HPDE6-E6E7 (cell line): ENCODE results near the gene SPA17.

ENCODE experiments used
- DNase-seq: peaks from one replicate; pipeline ENCODE4 v3.0.0; 2011; ENCODE audit warnings: missing footprints; ENCODE audit errors: extremely low spot score

SPA17 gene

GRCh38 chr11:124724979-124725718 lies 51.4 kb downstream of the SPA17 start:
- no peak for DNase-seq

- DNase-seq = no peak
These were observed 52.0 kb downstream of the SPA17 start for GRCh38 chr11:124725719-124726105.

GRCh38 chr11:124727474-124727873 lies 53.8 kb downstream of the SPA17 start:
- no peak for DNase-seq

GRCh38 chr11:124728134-124728533 lies 54.4 kb downstream of the SPA17 start:
- no peak for DNase-seq

- DNase-seq = no peak
These were observed 55.9 kb downstream of the SPA17 start for GRCh38 chr11:124729571-124729970.

GRCh38 chr11:124732230-124732629 lies 58.5 kb downstream of the SPA17 start:
- no peak for DNase-seq

GRCh38 chr11:124736736-124737135 lies 63.0 kb downstream of the SPA17 start:
- no peak for DNase-seq

- DNase-seq = no peak
These were observed 64.1 kb downstream of the SPA17 start for GRCh38 chr11:124737638-124738305.

GRCh38 chr11:124738713-124739478 lies 65.2 kb downstream of the SPA17 start:
- DNase-seq = no peak

GRCh38 chr11:124739479-124740276 lies 66.0 kb downstream of the SPA17 start, which contains the start of gene NRGN:
TSS of gene NRGN (plus strand) at chr11:124739942. CDS start at chr11:124740085, 143 bp downstream.
- DNase-seq = peak; percentile 96

GRCh38 chr11:124740277-124740882 lies 66.7 kb downstream of the SPA17 start:
- no peak for DNase-seq

GRCh38 chr11:124742555-124742954 lies 68.9 kb downstream of the SPA17 start:
- no peak for DNase-seq

GRCh38 chr11:124743050-124743449 lies 69.3 kb downstream of the SPA17 start:
- DNase-seq = no peak

- no peak for DNase-seq
These were observed 71.6 kb downstream of the SPA17 start for GRCh38 chr11:124745270-124745834.

- DNase-seq = no peak
These were observed 72.3 kb downstream of the SPA17 start for GRCh38 chr11:124745835-124746620.

GRCh38 chr11:124746621-124747243 lies 73.0 kb downstream of the SPA17 start:
- DNase-seq = peak; percentile 89
